Measurements from ENCODE around the gene SYK.

SYK gene

DNA sequence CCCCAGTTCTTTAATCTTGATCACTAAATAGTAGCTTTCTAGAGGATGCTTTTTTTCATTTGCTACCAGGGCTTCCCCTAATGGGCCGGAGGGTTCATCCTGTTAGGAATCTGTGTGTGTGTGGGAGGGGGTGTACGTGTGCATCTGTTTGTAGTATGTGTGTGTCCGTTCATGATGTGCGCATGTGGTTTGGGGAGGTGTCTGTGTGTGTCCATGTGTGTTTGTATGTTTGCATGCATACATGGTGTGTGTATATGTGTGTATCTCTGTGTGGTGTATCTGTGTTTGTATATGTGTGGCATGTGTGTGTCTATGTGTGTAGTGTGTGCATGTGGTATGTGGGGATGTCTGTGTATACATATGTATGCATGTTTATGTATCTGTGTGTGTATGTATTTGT lies 106.2 kb downstream of the SYK start:
- no peak for DNase-seq (ENCODE audit: low read depth)
- TF ChIP-seq CTCF (IDR thresholded peaks at IDR 0.05; ENCODE audit: control insufficient read depth, insufficient read depth, low read depth, low read length, missing control alignments): no peak
- no peak overlapping the region for H3K4me3 ChIP-seq (ENCODE audit: control insufficient read depth, low read depth, low read length)

- H3K4me3 ChIP-seq (ENCODE audit: control insufficient read depth, low read depth, low read length): no peak overlapping the region
- TF ChIP-seq CTCF (IDR thresholded peaks at IDR 0.05; ENCODE audit: control insufficient read depth, insufficient read depth, low read depth, low read length, missing control alignments): no peak
- DNase-seq (ENCODE audit: low read depth): no peak
These were observed 107.6 kb downstream of the SYK start for GRCh38 chr9:90909225-90909624.

- TF ChIP-seq CTCF (IDR thresholded peaks at IDR 0.05; ENCODE audit: control insufficient read depth, insufficient read depth, low read depth, low read length, missing control alignments): no peak
- no peak for DNase-seq (ENCODE audit: low read depth)
- H3K4me3 ChIP-seq (ENCODE audit: control insufficient read depth, low read depth, low read length): no peak overlapping the region
These were observed 108.2 kb downstream of the SYK start for GRCh38 chr9:90909747-90910283.

GRCh38 chr9:90914196-90914595 lies 112.6 kb downstream of the SYK start:
- H3K4me3 ChIP-seq (ENCODE audit: control insufficient read depth, low read depth, low read length): no peak overlapping the region
- DNase-seq (ENCODE audit: low read depth): no peak
- no peak for TF ChIP-seq CTCF (IDR thresholded peaks at IDR 0.05; ENCODE audit: control insufficient read depth, insufficient read depth, low read depth, low read length, missing control alignments)

DNA sequence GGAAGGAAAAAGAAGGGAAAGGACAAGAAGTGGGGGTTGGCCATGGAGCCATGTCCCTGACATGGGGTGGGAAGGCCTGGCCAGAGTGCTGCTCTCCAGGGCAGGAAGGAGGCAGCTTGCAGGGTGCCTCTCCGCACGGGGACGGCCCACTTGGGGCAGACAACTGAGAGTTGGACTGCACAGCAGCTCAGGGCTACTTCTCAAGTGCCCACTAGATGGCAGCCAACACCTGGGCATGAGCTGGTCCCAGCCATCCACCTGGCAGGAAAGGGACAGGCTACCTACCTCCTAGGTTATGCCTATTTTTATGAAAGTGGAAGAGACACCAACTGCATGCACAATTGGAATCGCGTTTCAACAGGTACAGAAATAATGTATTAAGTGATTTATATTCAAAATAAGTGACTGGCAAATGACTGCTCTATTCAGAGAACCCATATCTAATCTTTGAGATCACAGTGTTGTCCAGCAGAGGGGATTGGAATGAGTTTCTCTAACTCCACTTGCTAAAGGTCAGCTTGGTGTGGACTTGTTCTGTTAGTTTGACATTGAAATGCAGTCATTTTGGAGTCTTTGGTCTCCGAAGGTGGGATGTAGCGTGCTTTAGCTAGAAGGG lies 113.4 kb downstream of the SYK start:
- H3K4me3 ChIP-seq (ENCODE audit: control insufficient read depth, low read depth, low read length): no peak overlapping the region
- DNase-seq (ENCODE audit: low read depth): no peak

DNA sequence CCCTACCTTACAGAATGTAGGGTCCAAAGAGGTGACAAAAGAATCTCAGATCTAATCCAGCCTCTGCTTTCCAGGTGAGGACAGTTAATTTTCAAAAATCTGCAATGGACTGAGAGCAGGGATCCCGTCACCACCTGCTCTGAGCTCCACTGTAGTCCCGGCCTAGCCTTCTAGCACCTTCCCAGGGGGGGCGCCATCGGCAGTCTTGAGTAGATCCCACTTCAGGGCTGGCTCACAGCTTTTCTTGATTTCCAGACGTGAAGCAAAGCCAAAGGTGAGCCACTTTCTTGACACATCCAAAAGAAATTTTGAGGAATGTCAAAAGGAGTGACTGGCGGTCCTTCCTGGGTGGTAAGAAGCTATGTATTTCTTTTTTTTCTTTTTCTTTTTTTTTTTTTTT lies 114.1 kb downstream of the SYK start:
- peak; percentile 42 for TF ChIP-seq CTCF (IDR thresholded peaks at IDR 0.05; ENCODE audit: control insufficient read depth, insufficient read depth, low read depth, low read length, missing control alignments)
- DNase-seq (ENCODE audit: low read depth): no peak
- no peak overlapping the region for H3K4me3 ChIP-seq (ENCODE audit: control insufficient read depth, low read depth, low read length)

More for the DNA sequence above, 113.4 kb downstream of the SYK start:
- TF ChIP-seq CTCF (IDR thresholded peaks at IDR 0.05; ENCODE audit: control insufficient read depth, insufficient read depth, low read depth, low read length, missing control alignments): peak; percentile 90

Measured in AG09309 (cell line).